ENCODE results near the gene KCNQ5. TPM values are rescaled to one million over a fixed set of nuclear protein-coding genes. Genes with fewer than 3 reads are reported as not detected.

KCNQ5 gene
- total RNA-seq, 2 donors from 2014 or later = 0.22 to 0.56 TPM

GRCh38 chr6:72931325-72931887, 309.5 kb downstream of the KCNQ5 start:
- H3K27ac ChIP-seq = no peak overlapping the region
- H3K4me3 ChIP-seq = no peak overlapping the region
- no peaks in the 10 kb centered on the region for H3K9me3 ChIP-seq
- DNase-seq = no peak
- no peaks in the 10 kb centered on the region for H3K27me3 ChIP-seq
- no peaks in the 10 kb centered on the region for H3K36me3 ChIP-seq
- TF ChIP-seq, protein P1, sequence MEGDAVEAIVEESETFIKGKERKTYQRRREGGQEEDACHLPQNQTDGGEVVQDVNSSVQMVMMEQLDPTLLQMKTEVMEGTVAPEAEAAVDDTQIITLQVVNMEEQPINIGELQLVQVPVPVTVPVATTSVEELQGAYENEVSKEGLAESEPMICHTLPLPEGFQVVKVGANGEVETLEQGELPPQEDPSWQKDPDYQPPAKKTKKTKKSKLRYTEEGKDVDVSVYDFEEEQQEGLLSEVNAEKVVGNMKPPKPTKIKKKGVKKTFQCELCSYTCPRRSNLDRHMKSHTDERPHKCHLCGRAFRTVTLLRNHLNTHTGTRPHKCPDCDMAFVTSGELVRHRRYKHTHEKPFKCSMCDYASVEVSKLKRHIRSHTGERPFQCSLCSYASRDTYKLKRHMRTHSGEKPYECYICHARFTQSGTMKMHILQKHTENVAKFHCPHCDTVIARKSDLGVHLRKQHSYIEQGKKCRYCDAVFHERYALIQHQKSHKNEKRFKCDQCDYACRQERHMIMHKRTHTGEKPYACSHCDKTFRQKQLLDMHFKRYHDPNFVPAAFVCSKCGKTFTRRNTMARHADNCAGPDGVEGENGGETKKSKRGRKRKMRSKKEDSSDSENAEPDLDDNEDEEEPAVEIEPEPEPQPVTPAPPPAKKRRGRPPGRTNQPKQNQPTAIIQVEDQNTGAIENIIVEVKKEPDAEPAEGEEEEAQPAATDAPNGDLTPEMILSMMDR (IDR thresholded peaks at IDR 0.05) = no peak
- H3K4me1 ChIP-seq = no peaks in the 10 kb centered on the region
- intact Hi-C loops (cut with DNase I) = no loop called here
- H3K9ac ChIP-seq (ENCODE audit: low read depth in 2 of 2, low read length in 2 of 2) = no peak overlapping the region

- no peak overlapping the region for H3K27ac ChIP-seq
- H3K27me3 ChIP-seq = no peaks in the 10 kb centered on the region
- TF ChIP-seq, protein P1 (IDR thresholded peaks at IDR 0.05) = no peak
- no peaks in the 10 kb centered on the region for H3K9me3 ChIP-seq
- no peak overlapping the region for H3K4me3 ChIP-seq
- H3K36me3 ChIP-seq = no peaks in the 10 kb centered on the region
- H3K4me1 ChIP-seq = no peaks in the 10 kb centered on the region
- no peak overlapping the region for H3K9ac ChIP-seq (ENCODE audit: low read depth in 2 of 2, low read length in 2 of 2)
- no peak for DNase-seq
- intact Hi-C loops (cut with DNase I) = no loop called here
These were observed 311.4 kb downstream of the KCNQ5 start for GRCh38 chr6:72933233-72933632.

DNA sequence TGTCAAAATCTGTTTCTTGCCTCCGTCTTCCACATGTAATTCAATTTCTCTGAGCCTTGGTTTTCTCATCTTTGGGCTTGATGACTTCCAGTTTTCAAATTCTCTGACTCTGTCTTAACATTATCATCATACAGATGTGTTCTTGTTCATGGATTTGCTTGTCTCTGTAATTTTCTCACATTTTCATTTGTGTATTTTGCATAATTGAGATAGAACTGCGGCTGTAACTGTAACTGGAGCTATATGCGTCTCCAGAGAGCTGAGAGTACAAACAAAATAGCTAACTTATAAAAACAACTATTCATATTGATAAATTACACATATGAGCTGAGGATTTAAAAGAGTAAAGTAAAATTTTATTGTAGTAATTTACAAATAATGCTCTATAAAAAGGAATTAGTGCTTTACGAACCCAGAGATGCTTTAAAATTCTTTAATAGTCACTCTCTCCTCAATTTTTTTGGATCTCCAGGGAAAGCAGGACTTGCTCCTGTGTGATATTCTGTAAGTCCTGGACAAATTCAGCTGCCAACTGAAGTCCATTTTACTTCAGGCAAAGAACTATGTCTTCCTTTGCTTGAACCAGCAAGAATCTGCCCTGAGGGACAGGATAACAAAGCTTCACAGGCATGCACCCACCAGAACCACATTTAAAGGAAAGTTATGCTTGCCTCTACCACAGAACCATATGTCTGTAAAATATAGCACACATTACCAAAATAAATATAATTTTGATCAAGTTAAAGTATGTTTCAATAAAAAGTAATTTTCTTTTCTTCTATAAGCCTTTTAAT, 315.1 kb downstream of the KCNQ5 start:
- no peaks in the 10 kb centered on the region for H3K27me3 ChIP-seq
- no peaks in the 10 kb centered on the region for H3K4me1 ChIP-seq
- no peaks in the 10 kb centered on the region for H3K9me3 ChIP-seq
- no peaks in the 10 kb centered on the region for H3K36me3 ChIP-seq
- intact Hi-C loops (cut with DNase I) = no loop called here
- DNase-seq = no peak
- H3K4me3 ChIP-seq = no peak overlapping the region
- H3K27ac ChIP-seq = no peak overlapping the region
- H3K9ac ChIP-seq (ENCODE audit: low read depth in 2 of 2, low read length in 2 of 2) = no peak overlapping the region
- TF ChIP-seq, protein P1 (IDR thresholded peaks at IDR 0.05) = no peak

DNA sequence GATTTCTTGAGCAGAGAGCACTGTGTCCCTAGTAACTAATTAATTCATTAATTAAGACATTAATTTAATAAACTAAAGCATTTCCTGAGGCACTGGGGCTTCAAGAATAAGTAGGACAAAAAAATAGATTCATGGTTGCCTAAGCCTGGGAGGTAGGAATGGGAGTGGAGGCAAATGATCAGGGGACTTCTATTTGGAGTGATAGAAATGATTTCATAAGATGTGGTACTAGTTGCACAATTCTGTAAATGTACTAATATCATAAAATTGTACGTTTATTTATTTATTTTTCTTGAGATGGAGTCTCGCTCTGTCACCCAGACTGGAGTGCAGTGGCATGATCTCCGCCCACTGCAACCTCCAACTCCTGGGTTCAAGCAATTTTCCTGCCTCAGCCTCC, 316.2 kb downstream of the KCNQ5 start:
- no peaks in the 10 kb centered on the region for H3K9me3 ChIP-seq
- H3K4me3 ChIP-seq = no peak overlapping the region
- no peaks in the 10 kb centered on the region for H3K27me3 ChIP-seq
- intact Hi-C loops (cut with DNase I) = no loop called here
- H3K36me3 ChIP-seq = no peaks in the 10 kb centered on the region
- no peak overlapping the region for H3K27ac ChIP-seq
- TF ChIP-seq, protein P1 (IDR thresholded peaks at IDR 0.05) = no peak
- H3K4me1 ChIP-seq = no peaks in the 10 kb centered on the region
- no peak for DNase-seq
- no peak overlapping the region for H3K9ac ChIP-seq (ENCODE audit: low read depth in 2 of 2, low read length in 2 of 2)

DNA sequence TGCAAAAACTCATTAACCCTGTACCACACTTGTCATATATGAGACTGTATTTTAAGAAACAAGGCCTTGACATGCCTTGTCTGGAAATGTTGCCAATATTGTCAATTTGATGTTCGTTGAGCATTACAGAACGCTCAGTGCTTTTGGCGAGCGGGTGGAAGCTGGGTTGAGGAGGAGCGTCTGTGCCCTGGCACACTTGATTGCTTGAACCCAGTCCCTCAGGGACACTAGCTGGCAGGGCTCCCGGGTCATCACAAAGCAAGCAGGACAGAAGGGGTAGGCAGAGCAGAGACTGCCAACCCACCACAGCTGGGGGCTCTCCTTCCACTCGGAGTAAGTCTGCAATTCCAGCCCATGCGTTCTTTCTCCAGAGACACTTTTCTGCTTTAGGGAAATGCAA, 317.1 kb downstream of the KCNQ5 start:
- no peak for DNase-seq
- TF ChIP-seq, protein P1 (IDR thresholded peaks at IDR 0.05) = no peak
- H3K9me3 ChIP-seq = no peaks in the 10 kb centered on the region

More for the DNA sequence above, 317.1 kb downstream of the KCNQ5 start:
- Histone ChIP-seq H3K4me3 (no peak overlapping the region), H3K36me3 (no peaks in the 10 kb centered on the region), H3K9ac (ENCODE audit: low read depth in 2 of 2, low read length in 2 of 2) (no peak overlapping the region), H3K27ac (no peak overlapping the region), H3K4me1 (no peaks in the 10 kb centered on the region), H3K27me3 (no peaks in the 10 kb centered on the region)
- intact Hi-C loops (cut with DNase I) = no loop called here
